ENCODE results near the gene CISH. TPM values are rescaled to one million over a fixed set of nuclear protein-coding genes. Genes with fewer than 3 reads are reported as not detected.
A peak's percentile ranks its signal among the peaks of the same experiment; 100 is the strongest.

CISH gene
- total RNA-seq, 2 donors from 2014 or later = 4.7 to 9.9 TPM

DNA sequence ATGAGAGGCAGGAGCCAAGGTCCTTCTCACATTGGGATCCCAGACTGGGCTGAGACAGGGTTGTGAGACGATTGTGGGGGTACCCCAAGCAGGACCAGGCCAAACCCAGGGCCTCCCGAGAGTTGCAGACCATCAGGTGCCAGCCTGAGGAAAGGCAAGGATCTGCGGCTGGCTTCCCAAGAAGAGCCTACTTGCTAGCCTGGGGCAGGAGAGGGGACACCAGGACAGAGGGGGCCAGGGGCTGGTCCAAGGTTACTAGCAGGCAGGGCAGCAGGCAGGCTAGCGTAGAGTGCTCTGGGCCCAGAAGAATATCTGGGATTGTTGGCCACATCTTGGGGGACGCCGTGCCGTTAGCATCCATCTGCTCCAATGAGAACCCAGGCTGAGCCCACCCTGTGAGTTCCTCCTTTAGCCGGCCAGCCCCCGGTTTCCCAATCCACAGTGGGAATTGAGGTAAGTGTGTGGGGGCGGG is 546 bp downstream of the CISH start:
- Histone ChIP-seq H3K4me1 (peaks cover 0 to 62% of the 10 kb centered on the region in 2 donors), H3K36me3 (peaks cover 20% of the 10 kb centered on the region)
- no peak for DNase-seq (ENCODE audit: low spot score)

GRCh38 chr3:50610181-50610971 is 1.2 kb downstream of the CISH start:
- no peak for DNase-seq (ENCODE audit: low spot score)

More for the DNA sequence above, 546 bp downstream of the CISH start:
- TF ChIP-seq CTCF (IDR thresholded peaks at IDR 0.05) = no peak
- Histone ChIP-seq H3K27ac (peak overlapping the region; percentile 72 to 83), H3K4me3 (peak overlapping the region; percentile 55 to 66), H3K27me3 (no peaks in the 10 kb centered on the region), H3K9me3 (no peaks in the 10 kb centered on the region)

GRCh38 chr3:50609763-50610085 is 1.9 kb downstream of the CISH start:
- TF ChIP-seq CTCF (IDR thresholded peaks at IDR 0.05) = no peak
- Histone ChIP-seq H3K27ac (peak overlapping the region in 1 of 2 donors; percentile 83), H3K27me3 (no peaks in the 10 kb centered on the region), H3K36me3 (peaks cover 20% of the 10 kb centered on the region), H3K9me3 (no peaks in the 10 kb centered on the region), H3K4me1 (peaks cover 0 to 70% of the 10 kb centered on the region in 2 donors), H3K4me3 (no peak overlapping the region)
- DNase-seq (ENCODE audit: low spot score) = no peak

More at GRCh38 chr3:50610181-50610971, 1.2 kb downstream of the CISH start:
- peak overlapping the region; percentile 55 to 66 for H3K4me3 ChIP-seq
- no peaks in the 10 kb centered on the region for H3K9me3 ChIP-seq
- no peak for TF ChIP-seq CTCF (IDR thresholded peaks at IDR 0.05)
- H3K27ac ChIP-seq = peak overlapping the region in 1 of 2 donors; percentile 83
- H3K36me3 ChIP-seq = peaks cover 20% of the 10 kb centered on the region
- H3K27me3 ChIP-seq = no peaks in the 10 kb centered on the region
- peaks cover 0 to 64% of the 10 kb centered on the region in 2 donors for H3K4me1 ChIP-seq

GRCh38 chr3:50609071-50609762 is 2.4 kb downstream of the CISH start:
- peak overlapping the region in 1 of 2 donors; percentile 83 for H3K27ac ChIP-seq
- no peak for DNase-seq (ENCODE audit: low spot score)
- no peaks in the 10 kb centered on the region for H3K27me3 ChIP-seq
- H3K9me3 ChIP-seq = no peaks in the 10 kb centered on the region
- no peak for TF ChIP-seq CTCF (IDR thresholded peaks at IDR 0.05)
- H3K36me3 ChIP-seq = peaks cover 20% of the 10 kb centered on the region
- H3K4me3 ChIP-seq = no peak overlapping the region
- peaks cover 0 to 75% of the 10 kb centered on the region in 2 donors for H3K4me1 ChIP-seq

DNA sequence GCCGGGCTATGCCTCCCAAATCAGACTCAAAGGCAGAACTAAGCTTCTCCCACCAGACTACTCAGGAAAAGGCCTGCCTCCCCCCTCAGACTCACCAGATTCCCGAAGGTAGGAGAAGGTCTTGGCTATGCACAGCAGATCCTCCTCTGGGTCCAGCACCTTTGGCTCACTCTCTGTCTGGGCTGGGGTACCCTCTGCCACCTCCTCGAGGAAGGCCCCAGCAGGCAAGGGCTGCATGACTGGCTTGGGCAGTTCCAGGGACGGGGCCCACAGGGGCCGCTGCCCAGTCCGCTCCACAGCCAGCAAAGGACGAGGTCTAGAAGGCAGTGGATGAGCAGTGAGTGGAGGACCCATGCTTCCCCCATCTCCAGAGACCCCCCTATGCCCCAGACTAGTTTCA is 3.3 kb downstream of the CISH start:
- no peak for TF ChIP-seq CTCF (IDR thresholded peaks at IDR 0.05)
- Histone ChIP-seq H3K9me3 (no peaks in the 10 kb centered on the region), H3K27ac (no peak overlapping the region), H3K4me1 (peaks cover 0 to 77% of the 10 kb centered on the region in 2 donors), H3K27me3 (no peaks in the 10 kb centered on the region), H3K36me3 (peaks cover 20% of the 10 kb centered on the region), H3K4me3 (no peak overlapping the region)
- DNase-seq (ENCODE audit: low spot score) = no peak

All from right atrium auricular region (tissue), 2 donors.